Ectodermal cell (in vitro differentiated cells): ENCODE results near the gene SLC66A2.

Experiments
- H3K27ac ChIP-seq: 2 replicates; pipeline ENCODE4 v1.7.0; 2013; ENCODE audit warnings: mild to moderate bottlenecking, low read depth, low read length; ENCODE audit not compliant: insufficient read depth, poor library complexity, severe bottlenecking
- H3K27me3 ChIP-seq: 2 replicates; pipeline ENCODE4 v1.7.0; 2013; ENCODE audit warnings: mild to moderate bottlenecking, low read length; ENCODE audit not compliant: insufficient read depth, control insufficient read depth, poor library complexity, severe bottlenecking
- H3K36me3 ChIP-seq: one replicate; pipeline ENCODE4 v1.7.0; 2013; ENCODE audit warnings: low read length; ENCODE audit not compliant: control insufficient read depth, insufficient read depth
- H3K4me1 ChIP-seq: one replicate; pipeline ENCODE4 v1.7.0; 2013; ENCODE audit warnings: low read length; ENCODE audit not compliant: control insufficient read depth, insufficient read depth
- H3K4me3 ChIP-seq: 2 replicates; pipeline ENCODE4 v1.7.0; 2013; ENCODE audit warnings: low read depth, low read length, control low read depth; ENCODE audit not compliant: insufficient read depth
- H3K9me3 ChIP-seq: 2 replicates; pipeline ENCODE4 v1.7.0; 2013; ENCODE audit warnings: mild to moderate bottlenecking, low read length, moderate library complexity; ENCODE audit not compliant: control insufficient read depth
- WGBS, 2 experiments: methylation state at CpG; one replicate each; pipeline ENCODE4 v1.1.7; 2013; ENCODE audit warnings: missing lambda C conversion rate in 2 of 2; 5-methylcytosine and 5-hydroxymethylcytosine counted together

SLC66A2 gene

DNA sequence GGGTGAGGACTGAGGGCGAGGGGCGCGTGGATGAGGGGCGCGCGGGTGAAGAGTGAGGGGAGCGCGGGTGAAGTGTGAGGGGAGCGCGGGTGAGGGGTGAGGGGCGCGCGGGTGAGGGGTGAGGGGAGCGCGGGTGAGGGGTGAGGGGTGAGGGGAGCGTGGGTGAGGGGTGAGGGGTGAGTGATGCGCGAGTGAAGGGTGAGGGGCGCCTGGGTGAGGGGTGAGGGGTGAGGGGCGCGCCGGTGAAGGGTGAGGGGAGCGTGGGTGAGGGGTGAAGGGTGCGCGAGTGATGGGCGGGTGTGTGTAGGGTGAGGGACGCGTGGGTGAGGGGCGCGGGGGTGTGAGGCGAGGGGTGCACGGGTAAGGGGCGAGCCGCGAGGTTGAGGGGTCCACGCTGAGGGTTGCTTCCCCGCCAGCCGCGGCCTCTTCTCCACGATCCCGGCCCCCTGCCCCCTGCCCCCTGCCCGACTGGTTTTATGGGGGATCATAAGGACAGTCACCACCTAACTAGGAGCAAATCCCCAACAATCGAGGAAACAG lies 1.1 kb upstream of the SLC66A2 start:
- Histone ChIP-seq H3K27me3 (peaks cover 61% of the 10 kb centered on the region), H3K9me3 (no peaks in the 10 kb centered on the region), H3K4me1 (peaks cover 10% of the 10 kb centered on the region), H3K27ac (no peak overlapping the region), H3K36me3 (no peaks in the 10 kb centered on the region), H3K4me3 (peak overlapping the region; percentile 60)
- 6 to 7% methylated on average over 43 of the region's 43 CpGs for WGBS, 2 experiments

DNA sequence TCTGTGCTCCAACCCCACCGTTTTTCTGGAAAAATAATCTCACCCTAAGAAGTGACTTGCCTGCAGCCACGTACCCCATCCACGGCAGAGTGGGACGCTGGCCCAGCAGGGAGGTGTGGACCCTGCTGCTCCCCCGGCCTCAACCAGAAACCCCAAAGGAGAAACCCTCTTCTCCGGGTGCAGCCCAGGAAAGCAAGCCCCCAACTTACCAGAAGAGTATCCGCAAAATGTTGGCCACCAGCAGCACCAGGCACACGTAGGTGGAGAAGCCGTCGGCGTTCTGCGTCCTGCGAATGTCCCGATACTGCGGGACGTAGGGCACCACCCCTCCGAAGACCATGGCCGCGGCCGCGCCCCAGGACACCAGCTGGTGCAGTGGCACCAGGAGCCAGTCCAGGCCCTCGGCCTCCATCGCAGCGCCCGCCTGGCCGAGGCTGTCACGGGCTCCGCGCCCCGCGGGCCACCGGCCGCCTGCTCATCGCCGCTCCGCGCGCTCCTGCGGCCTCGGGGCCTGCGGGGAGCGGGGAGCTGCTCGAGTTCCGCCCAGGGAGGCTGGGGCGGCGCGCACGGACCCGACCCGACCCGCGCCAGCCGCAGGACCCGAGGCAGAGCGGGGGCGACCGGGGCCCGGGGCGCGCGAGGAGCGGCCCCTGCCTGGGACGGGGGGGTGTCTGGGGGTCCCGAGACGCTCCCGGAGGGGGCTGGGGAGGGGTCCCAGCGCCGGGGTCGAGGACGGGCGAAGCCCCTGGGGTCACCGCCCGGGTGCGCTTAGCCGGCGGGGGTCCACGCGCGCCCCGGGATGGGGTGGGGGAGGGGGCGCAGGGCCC lies 725 bp downstream of the SLC66A2 start:
- no peaks in the 10 kb centered on the region for H3K36me3 ChIP-seq
- H3K27me3 ChIP-seq: peaks cover 52% of the 10 kb centered on the region
- H3K4me3 ChIP-seq: peak overlapping the region; percentile 60
- H3K4me1 ChIP-seq: peaks cover 10% of the 10 kb centered on the region
- 6 to 7% methylated on average over 81 of the region's 81 CpGs for WGBS, 2 experiments
- H3K27ac ChIP-seq: no peak overlapping the region
- H3K9me3 ChIP-seq: no peaks in the 10 kb centered on the region

DNA sequence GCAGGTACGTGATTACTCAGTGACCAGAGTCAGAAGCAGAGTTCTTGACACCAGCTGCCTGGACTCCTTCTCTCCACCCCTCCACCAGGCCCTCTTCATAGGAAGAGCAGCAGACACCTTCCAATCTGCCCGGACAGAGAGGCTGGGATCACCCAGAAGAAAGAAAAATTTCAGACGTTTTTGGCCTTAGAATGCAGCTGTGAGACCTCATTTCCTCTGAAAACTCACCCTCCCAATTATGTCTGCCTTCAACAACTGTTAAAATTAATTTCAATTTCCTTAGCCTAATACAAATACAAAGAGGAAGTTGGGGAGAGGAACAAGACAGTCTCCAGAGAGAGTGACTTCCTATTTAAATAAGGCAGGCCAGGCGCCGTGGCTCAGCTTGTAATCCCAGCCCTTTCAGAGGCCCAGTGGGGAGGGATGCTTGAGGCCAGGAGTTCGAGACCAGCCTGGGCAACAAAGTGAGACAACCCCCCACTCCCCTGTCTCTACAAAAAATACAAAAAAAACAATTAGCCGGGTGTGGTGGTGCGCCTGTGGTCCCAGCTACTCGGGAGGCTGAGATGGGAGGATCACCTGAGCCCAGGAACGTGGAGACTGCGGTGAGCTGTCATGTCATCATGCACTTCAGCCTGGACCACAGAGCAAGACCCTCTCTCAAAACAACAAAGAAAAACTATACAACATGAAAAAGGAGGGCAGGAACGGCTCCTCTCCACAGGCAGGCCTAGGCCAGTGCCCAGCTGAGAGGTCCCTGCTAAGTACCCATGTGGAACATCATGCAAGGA lies 1.6 kb downstream of the SLC66A2 start:
- H3K9me3 ChIP-seq: no peaks in the 10 kb centered on the region
- H3K4me3 ChIP-seq: no peak overlapping the region
- H3K27ac ChIP-seq: no peak overlapping the region
- peaks cover 18% of the 10 kb centered on the region for H3K4me1 ChIP-seq
- peaks cover 46% of the 10 kb centered on the region for H3K27me3 ChIP-seq
- WGBS, 2 experiments: 88% methylated on average over 12 of the region's 12 CpGs
- H3K36me3 ChIP-seq: no peaks in the 10 kb centered on the region

DNA sequence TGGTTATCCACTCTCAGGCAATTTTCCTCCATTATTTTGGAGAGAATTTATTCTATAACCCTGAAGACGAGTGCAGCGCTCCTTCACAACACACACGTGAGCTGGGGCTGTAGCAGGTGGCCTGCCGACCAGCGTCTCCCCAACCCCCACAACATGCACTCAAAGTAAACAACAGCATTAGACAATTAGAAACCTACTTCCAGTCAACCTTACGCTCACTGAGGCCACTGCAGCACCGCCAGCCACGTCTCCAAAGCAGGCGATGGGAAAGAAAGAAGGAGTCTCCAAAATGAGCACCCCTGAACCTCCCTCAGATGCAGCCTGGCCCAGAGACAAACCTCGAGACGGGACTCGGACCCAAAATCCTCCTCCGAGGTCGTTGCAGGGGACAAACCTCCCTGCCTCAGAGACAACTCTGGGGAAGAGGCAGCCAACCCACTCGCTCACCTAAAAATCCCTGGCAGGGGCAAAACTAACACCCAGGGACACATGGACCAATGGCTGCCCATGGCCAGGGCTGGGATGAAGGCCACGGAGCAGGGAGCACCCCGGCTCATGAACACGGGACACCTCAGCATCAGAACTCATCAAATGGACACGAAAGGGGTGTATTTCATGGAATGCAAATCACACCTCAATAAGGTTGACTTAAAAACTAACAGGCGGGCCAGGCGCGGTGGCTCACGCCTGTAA lies 2.6 kb downstream of the SLC66A2 start:
- Histone ChIP-seq H3K27me3 (peaks cover 35% of the 10 kb centered on the region), H3K36me3 (no peaks in the 10 kb centered on the region), H3K4me1 (peaks cover 19% of the 10 kb centered on the region), H3K27ac (no peak overlapping the region), H3K9me3 (no peaks in the 10 kb centered on the region), H3K4me3 (no peak overlapping the region)
- WGBS, 2 experiments: 88 to 89% methylated on average over 23 of the region's 23 CpGs

DNA sequence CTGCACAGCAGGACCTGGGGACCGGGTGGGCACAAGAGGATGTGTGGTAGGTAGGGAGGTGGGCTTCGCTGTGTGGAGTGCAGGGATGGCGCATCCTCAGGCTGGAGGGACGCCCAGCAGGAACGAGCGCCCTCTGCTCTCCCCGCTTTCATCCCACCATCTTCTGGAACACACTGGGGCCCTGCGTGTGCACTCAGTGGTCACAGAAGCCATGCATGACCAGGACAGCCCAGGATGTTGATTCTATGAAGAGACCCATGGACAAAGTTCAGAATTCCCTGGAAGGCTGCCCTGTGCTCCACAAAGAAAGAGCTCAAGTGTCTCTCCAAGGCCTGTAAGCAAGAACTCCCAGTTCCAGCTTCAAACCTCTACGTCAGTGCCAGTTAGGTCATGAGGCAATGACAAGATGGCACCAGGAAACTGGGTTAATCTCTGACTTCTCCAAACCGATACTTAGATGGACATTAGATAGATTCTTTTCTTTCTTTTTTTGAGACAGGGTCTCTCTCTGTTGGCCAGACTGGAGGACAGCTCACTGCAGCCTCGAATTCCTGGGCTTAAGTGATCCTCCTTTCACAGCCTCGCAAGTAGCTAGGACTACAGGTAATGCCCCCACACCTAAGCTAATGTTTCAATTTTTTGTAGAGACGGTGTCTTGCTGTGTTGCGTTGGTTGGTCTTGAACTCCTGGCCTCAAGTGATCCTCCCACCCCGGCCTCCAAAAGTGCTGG lies 3.4 kb downstream of the SLC66A2 start:
- Histone ChIP-seq H3K27me3 (peaks cover 27% of the 10 kb centered on the region), H3K36me3 (no peaks in the 10 kb centered on the region), H3K4me3 (no peak overlapping the region), H3K9me3 (no peaks in the 10 kb centered on the region), H3K4me1 (peaks cover 18% of the 10 kb centered on the region), H3K27ac (no peak overlapping the region)
- 87 to 88% methylated on average over 15 of the region's 15 CpGs for WGBS, 2 experiments

DNA sequence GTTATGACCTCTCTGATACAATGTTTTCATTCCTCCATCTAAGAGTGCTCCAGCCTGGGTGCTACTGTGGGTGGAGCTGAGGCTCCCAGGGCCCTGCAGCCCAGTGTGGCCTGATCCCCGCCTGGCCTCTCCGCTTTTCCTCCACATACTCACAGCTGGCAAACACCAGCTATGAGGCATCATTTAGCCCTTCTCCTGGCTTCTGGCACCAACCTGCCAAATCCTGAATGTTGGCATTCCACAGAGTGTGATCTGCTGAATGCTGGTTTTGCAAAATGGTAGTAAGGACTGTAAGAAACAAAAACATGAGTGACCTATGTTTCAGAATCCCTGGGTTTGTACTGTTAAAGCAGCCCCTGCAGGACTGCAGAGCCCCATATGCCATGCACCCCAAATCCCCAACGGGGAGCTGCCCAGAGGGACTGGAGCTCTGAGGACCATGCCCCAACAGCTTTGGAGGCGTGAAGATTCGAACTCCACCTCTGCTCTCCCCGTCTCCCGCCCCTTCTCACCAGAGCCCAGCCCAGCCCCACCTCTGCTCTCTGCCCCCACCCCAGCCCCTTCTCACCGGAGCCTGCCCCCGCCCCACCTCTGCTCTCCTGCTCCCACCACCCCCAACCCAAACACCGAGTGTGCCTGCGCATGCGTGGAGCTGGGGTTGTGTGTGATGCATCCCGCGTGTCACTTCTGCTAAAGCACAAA lies 4.2 kb downstream of the SLC66A2 start:
- Histone ChIP-seq H3K27me3 (peaks cover 19% of the 10 kb centered on the region), H3K9me3 (no peaks in the 10 kb centered on the region), H3K36me3 (no peaks in the 10 kb centered on the region), H3K4me1 (peaks cover 10% of the 10 kb centered on the region), H3K27ac (no peak overlapping the region), H3K4me3 (no peak overlapping the region)
- WGBS, 2 experiments: 89 to 94% methylated on average over 12 of the region's 14 CpGs

DNA sequence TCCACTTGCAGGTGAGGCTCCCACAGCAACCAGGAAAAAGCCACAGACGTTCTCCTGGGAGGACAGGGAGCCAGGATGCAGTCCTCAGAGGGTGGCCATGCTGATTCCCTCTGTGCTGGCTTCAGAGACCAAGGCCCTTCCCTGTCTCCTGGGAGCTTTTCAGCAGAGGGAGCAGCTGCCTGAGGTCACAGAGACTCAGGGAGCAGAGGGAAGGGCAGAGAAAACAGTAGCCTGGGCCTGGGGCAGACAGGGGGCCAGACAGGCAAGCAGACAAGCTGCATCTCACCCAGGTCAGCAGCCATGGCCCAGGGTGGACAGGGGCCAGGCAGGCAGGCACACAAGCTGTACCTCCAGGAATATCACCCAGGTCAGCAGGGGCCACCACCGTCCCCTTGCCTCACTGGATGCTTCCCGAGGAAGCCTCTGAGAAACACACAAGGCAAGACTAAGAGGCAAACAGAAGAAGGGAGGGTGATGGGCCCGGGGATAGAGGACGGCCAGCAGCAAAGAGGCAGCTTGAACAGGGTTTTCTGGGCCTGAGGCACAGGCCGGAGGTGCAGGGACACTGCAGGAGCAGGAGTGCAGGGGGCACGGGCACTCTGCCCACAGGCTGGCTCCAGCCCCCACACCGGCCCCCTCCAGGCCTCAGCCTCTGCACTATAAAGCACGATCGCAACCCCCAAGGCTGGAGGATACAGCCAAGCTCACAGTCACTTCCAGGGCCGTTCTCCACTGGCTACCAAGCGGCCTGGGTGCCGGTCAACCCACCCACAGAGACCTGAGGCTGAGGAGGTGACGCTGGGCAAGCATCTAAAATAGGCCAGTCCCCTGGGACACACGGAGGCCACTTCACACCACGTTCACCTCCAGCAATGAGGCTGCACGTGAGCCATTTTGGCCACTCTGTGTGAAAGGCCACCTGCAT lies 6.1 kb downstream of the SLC66A2 start:
- Histone ChIP-seq H3K4me3 (no peak overlapping the region), H3K27me3 (peaks cover 6% of the 10 kb centered on the region), H3K4me1 (peaks cover 9% of the 10 kb centered on the region), H3K9me3 (no peaks in the 10 kb centered on the region), H3K36me3 (no peaks in the 10 kb centered on the region), H3K27ac (no peak overlapping the region)
- 84% methylated on average over 17 of the region's 17 CpGs for WGBS, 2 experiments

DNA sequence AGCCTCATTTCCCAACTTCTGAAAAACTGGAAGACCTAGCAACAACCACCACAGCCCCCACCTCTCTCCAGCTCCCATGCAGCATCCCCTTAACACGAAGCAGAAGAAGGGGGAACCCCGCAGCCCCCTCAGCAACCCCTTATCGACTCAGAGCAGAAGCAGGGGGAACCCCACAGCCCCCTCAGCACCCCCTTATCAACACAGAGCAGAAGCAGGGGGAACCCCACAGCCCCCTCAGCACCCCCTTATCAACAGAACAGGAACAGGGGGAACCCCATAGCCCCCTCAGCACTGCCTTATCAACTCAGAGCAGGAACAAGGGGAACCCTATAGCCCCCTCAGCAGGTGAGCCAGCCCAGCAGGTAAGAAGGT lies 6.7 kb downstream of the SLC66A2 start:
- H3K36me3 ChIP-seq: no peaks in the 10 kb centered on the region
- peaks cover 9% of the 10 kb centered on the region for H3K4me1 ChIP-seq
- WGBS, 2 experiments: 68 to 76% methylated on average over 2 to 3 of the region's 3 CpGs

More for the DNA sequence above, 6.7 kb downstream of the SLC66A2 start:
- Histone ChIP-seq H3K4me3 (no peak overlapping the region), H3K27ac (no peak overlapping the region), H3K27me3 (no peaks in the 10 kb centered on the region), H3K9me3 (no peaks in the 10 kb centered on the region)
